HEK293 (cell line): ENCODE data around the gene DOCK4.

Source experiments
- CTCF ChIA-PET: fragments of 350-600 bp; formaldehyde crosslinking; extraction: SDS; loops from one replicate; lab custom pipeline; 2021; ENCODE audit warnings: antibody characterized with exemption; lab: Yijun Ruan, JAX
- POLR2A ChIA-PET: fragments of 300-600 bp; formaldehyde crosslinking; extraction: SDS; loops from one replicate; lab custom pipeline; 2020; ENCODE audit warnings: antibody characterized with exemption, inconsistent platforms; lab: Yijun Ruan, JAX
- H3K27ac ChIP-seq: fragments of 200-500 bp; sonication (Bioruptor generic); 2 replicates; pipeline ENCODE4 v1.5.1; 2014; ENCODE audit warnings: low read depth, low read length, control low read depth, inconsistent platforms; ENCODE audit errors: extremely low read depth
- H3K36me3 ChIP-seq, 2 experiments: fragments of 200-500 bp in 1 of 2; sonication (Bioruptor generic) in 1 of 2; 1 replicate in 1 of 2; 2 replicates in 1 of 2; pipeline ENCODE4 v1.5.1; 2014 to 2017; ENCODE audit warnings: inconsistent platforms in 2 of 2, low read length in 2 of 2; ENCODE audit not compliant: control insufficient read depth in 2 of 2, insufficient read depth in 1 of 2
- H3K4me1 ChIP-seq: fragments of 200-500 bp; sonication (Bioruptor generic); 2 replicates; pipeline ENCODE4 v1.5.1; 2014; ENCODE audit warnings: mild to moderate bottlenecking, low read length, inconsistent platforms; ENCODE audit not compliant: control insufficient read depth, insufficient read depth
- H3K4me3 ChIP-seq: 2 replicates; pipeline ENCODE4 v1.5.1; 2011; ENCODE audit warnings: low read depth, mild to moderate bottlenecking, control low read depth, low read length, moderate library complexity
- H3K9me3 ChIP-seq: fragments of 200-500 bp; sonication (Bioruptor generic); 2 replicates; pipeline ENCODE4 v1.5.1; 2014; ENCODE audit warnings: low read depth, low read length, inconsistent platforms; ENCODE audit not compliant: control insufficient read depth, insufficient read depth
- GLI4 ChIP-seq: fragments of 450-650 bp; formaldehyde crosslinking; IDR thresholded peaks from 2 replicates; pipeline ENCODE4 v1.5.1; 2016; ENCODE audit warnings: missing biosample characterization, missing genetic modification characterization
- PBX3 ChIP-seq: sonication (generic); formaldehyde crosslinking; IDR thresholded peaks from 2 replicates; pipeline ENCODE4 v1.8.1; 2022; ENCODE audit warnings: mild to moderate bottlenecking, moderate library complexity, missing genetic modification reagents
- PRDM2 ChIP-seq: fragments of 450-650 bp; formaldehyde crosslinking; IDR thresholded peaks from 2 replicates; pipeline ENCODE4 v1.5.1; 2016; ENCODE audit warnings: missing biosample characterization, missing genetic modification characterization, borderline replicate concordance
- SCRT1 ChIP-seq: fragments of 450-650 bp; formaldehyde crosslinking; IDR thresholded peaks from 2 replicates; pipeline ENCODE4 v1.5.1; 2016; ENCODE audit warnings: missing biosample characterization, missing genetic modification characterization, borderline replicate concordance
- ZBTB17 ChIP-seq: fragments of 450-650 bp; formaldehyde crosslinking; IDR thresholded peaks from 2 replicates; pipeline ENCODE4 v1.5.1; 2016; ENCODE audit warnings: missing biosample characterization, missing genetic modification characterization
- ZNF26 ChIP-seq: fragments of 450-650 bp; formaldehyde crosslinking; IDR thresholded peaks from 2 replicates; pipeline ENCODE4 v1.5.1; 2016; ENCODE audit warnings: missing biosample characterization, missing genetic modification characterization
- ZNF513 ChIP-seq: fragments of 450-650 bp; IDR thresholded peaks from 2 replicates; pipeline ENCODE4 v1.5.1; 2018; ENCODE audit warnings: missing biosample characterization, missing genetic modification characterization
- ZNF555 ChIP-seq: fragments of 450-650 bp; formaldehyde crosslinking; conservative IDR thresholded peaks from 2 replicates; pipeline ENCODE4 v1.5.1; 2017; ENCODE audit warnings: missing biosample characterization, mild to moderate bottlenecking, missing genetic modification characterization, inconsistent platforms
- ZNF639 ChIP-seq: fragments of 450-650 bp; formaldehyde crosslinking; IDR thresholded peaks from 2 replicates; pipeline ENCODE4 v1.5.1; 2016; ENCODE audit warnings: missing biosample characterization, missing genetic modification characterization
- ZNF704 ChIP-seq: fragments of 450-650 bp; formaldehyde crosslinking; IDR thresholded peaks from 2 replicates; pipeline ENCODE4 v1.5.1; 2016; ENCODE audit warnings: missing biosample characterization, missing genetic modification characterization
- ZNF776 ChIP-seq: fragments of 450-650 bp; formaldehyde crosslinking; IDR thresholded peaks from 2 replicates; pipeline ENCODE4 v1.5.0; 2017; ENCODE audit warnings: missing biosample characterization, missing genetic modification characterization, borderline replicate concordance
- ZNF830 ChIP-seq: fragments of 450-650 bp; IDR thresholded peaks from 2 replicates; pipeline ENCODE4 v1.5.0; 2018; ENCODE audit warnings: missing biosample characterization, missing genetic modification characterization, low read depth, mild to moderate bottlenecking, moderate library complexity
- ZNF843 ChIP-seq: fragments of 450-650 bp; formaldehyde crosslinking; IDR thresholded peaks from 2 replicates; pipeline ENCODE4 v1.5.1; 2016; ENCODE audit warnings: missing biosample characterization, missing genetic modification characterization

The DOCK4 gene

GRCh38 chr7:111834367-111834766 is 371.8 kb downstream of the DOCK4 start:
- Histone ChIP-seq H3K4me1 (no peaks in the 10 kb centered on the region), H3K4me3 (no peak overlapping the region), H3K27ac (no peak overlapping the region), H3K9me3 (no peaks in the 10 kb centered on the region; the same call in 1 of the 2 replicates), H3K36me3 (no peaks in the 10 kb centered on the region)
- ChIA-PET POLR2A (no interaction called here), CTCF (interaction anchor here (1.1 to 1.7 kb wide), 2 partner anchors 21 to 33 kb away, joined by 3 to 8 read pairs; no protein-coding TSS in a partner anchor)
- TF ChIP-seq ZNF830 (tag by site-specific recombination) (no peak), ZNF843 (no peak), ZNF26 (tag by site-specific recombination) (no peak), PRDM2 (tag by site-specific recombination) (no peak), ZBTB17 (tag by site-specific recombination) (no peak), PBX3 (no peak), ZNF776 (tag by site-specific recombination) (no peak), SCRT1 (tag by site-specific recombination) (no peak), ZNF704 (tag by site-specific recombination) (no peak), GLI4 (no peak), ZNF555 (tag by site-specific recombination) (no peak), ZNF639 (no peak), ZNF513 (no peak)
